Mesodermal cell (in vitro differentiated cells): ENCODE results near the gene AMER2.

Source experiments
- H3K27ac ChIP-seq: 2 replicates; pipeline ENCODE4 v1.7.0; 2013; ENCODE audit warnings: mild to moderate bottlenecking, low read depth, low read length, moderate library complexity; ENCODE audit not compliant: severe bottlenecking
- H3K36me3 ChIP-seq: 2 replicates; pipeline ENCODE4 v1.7.1; 2013; ENCODE audit warnings: mild to moderate bottlenecking, low read length, moderate library complexity; ENCODE audit not compliant: control insufficient read depth, insufficient read depth
- H3K4me1 ChIP-seq: one replicate; pipeline ENCODE4 v1.7.1; 2013; ENCODE audit warnings: mild to moderate bottlenecking, low read length; ENCODE audit not compliant: insufficient read depth, control insufficient read depth, poor library complexity, severe bottlenecking
- H3K4me3 ChIP-seq: 2 replicates; pipeline ENCODE4 v1.7.0; 2013; ENCODE audit warnings: low read length, control low read depth, mild to moderate bottlenecking; ENCODE audit not compliant: insufficient read depth, poor library complexity, severe bottlenecking; ENCODE audit errors: extremely low read depth
- H3K9me3 ChIP-seq: 2 replicates; pipeline ENCODE4 v1.7.1; 2013; ENCODE audit warnings: mild to moderate bottlenecking, low read length, moderate library complexity; ENCODE audit not compliant: control insufficient read depth
- WGBS, 2 experiments: methylation state at CpG; one replicate each; pipeline ENCODE4 v1.1.5; 2013; ENCODE audit warnings: missing lambda C conversion rate in 2 of 2; ENCODE audit not compliant: insufficient coverage in 2 of 2; 5-methylcytosine and 5-hydroxymethylcytosine counted together

The AMER2 gene

GRCh38 chr13:25131881-25132420 is 40.1 kb downstream of the AMER2 start:
- WGBS, 2 experiments, result 63 to 77% methylated on average over 3 to 4 of the region's 6 CpGs
- H3K4me1 ChIP-seq, result peaks cover 3% of the 10 kb centered on the region

DNA sequence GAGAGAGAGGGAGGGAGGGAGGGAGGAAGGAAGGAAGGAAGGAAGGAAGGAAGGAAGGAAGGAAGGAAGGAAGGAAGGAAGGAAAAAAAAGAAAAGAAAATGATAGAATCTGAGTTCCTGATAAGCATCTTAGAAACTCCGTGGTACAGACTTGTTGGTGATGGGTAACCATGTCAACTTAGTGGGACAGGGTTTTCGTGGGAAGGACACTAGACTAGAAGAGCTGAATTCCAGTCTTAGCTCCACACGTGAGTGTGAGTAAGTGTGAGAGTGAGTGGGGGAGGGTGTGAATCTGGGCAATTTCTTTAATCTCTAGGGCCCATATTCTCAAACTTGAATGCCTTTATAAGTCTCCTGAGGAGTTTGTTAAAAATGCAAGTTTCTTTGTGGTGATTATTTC is 41.1 kb downstream of the AMER2 start:
- H3K4me1 ChIP-seq, result no peaks in the 10 kb centered on the region
- WGBS, 2 experiments, result 80 to 92% methylated on average over 1 to 2 of the region's 3 CpGs
- H3K27ac ChIP-seq, result no peak overlapping the region

More at GRCh38 chr13:25131881-25132420, 40.1 kb downstream of the AMER2 start:
- no peaks in the 10 kb centered on the region for H3K36me3 ChIP-seq
- H3K9me3 ChIP-seq, result no peaks in the 10 kb centered on the region
- no peak overlapping the region for H3K4me3 ChIP-seq
- H3K27ac ChIP-seq, result no peak overlapping the region

GRCh38 chr13:25118378-25118905 is 53.6 kb downstream of the AMER2 start:
- no peaks in the 10 kb centered on the region for H3K9me3 ChIP-seq
- no peaks in the 10 kb centered on the region for H3K36me3 ChIP-seq
- WGBS, 2 experiments, result 85 to 96% methylated on average over 4 to 5 of the region's 8 CpGs
- H3K4me3 ChIP-seq, result no peak overlapping the region
- H3K4me1 ChIP-seq, result no peaks in the 10 kb centered on the region
- no peak overlapping the region for H3K27ac ChIP-seq

More for the DNA sequence above, 41.1 kb downstream of the AMER2 start:
- Histone ChIP-seq H3K4me3 (no peak overlapping the region), H3K9me3 (no peaks in the 10 kb centered on the region), H3K36me3 (no peaks in the 10 kb centered on the region)

- Histone ChIP-seq H3K4me1 (no peaks in the 10 kb centered on the region), H3K9me3 (no peaks in the 10 kb centered on the region), H3K36me3 (no peaks in the 10 kb centered on the region), H3K27ac (no peak overlapping the region), H3K4me3 (no peak overlapping the region)
- 87 to 91% methylated on average over 15 to 16 of the region's 16 CpGs for WGBS, 2 experiments
Observed at GRCh38 chr13:25117312-25117711, 54.8 kb downstream of the AMER2 start.

- Histone ChIP-seq H3K9me3 (no peaks in the 10 kb centered on the region), H3K27ac (no peak overlapping the region), H3K4me3 (no peak overlapping the region), H3K36me3 (no peaks in the 10 kb centered on the region), H3K4me1 (no peaks in the 10 kb centered on the region)
- 83 to 100% methylated on average over 1 to 3 of the region's 3 CpGs for WGBS, 2 experiments
Observed at GRCh38 chr13:25116044-25116443, 56.0 kb downstream of the AMER2 start.

GRCh38 chr13:25114220-25114619 is 57.9 kb downstream of the AMER2 start:
- H3K4me3 ChIP-seq, result no peak overlapping the region
- 50% methylated on average over 2 of the region's 3 CpGs; no CpG with 5 or more reads in 1 of the 2 experiments for WGBS, 2 experiments
- no peak overlapping the region for H3K27ac ChIP-seq
- no peaks in the 10 kb centered on the region for H3K36me3 ChIP-seq
- no peaks in the 10 kb centered on the region for H3K9me3 ChIP-seq
- H3K4me1 ChIP-seq, result no peaks in the 10 kb centered on the region

DNA sequence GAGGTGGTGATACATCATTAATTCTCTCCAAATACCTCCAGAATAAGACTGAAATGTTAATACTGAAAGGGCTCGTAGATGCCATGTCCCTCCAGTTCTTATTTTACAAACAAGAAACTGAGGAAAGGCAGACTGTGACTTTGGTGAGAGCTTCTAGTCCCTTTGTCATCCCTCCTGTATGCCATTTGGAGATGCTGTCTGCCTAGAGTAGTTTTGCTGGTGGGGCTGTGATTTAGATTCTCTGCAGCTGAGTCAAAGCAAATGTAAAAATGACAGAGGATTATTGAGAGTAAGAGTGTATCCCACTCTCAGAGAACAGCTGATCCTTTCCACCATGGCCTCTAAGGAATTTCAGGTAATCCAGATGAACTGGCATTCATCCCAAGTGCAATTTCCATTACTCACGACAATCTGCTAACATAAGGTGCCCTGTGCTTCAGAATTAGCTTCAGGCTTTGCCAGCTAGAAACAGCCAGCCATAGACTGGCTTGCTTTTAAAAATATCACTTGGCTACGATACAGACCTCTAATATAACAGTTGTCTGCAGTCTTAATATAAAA is 59.3 kb downstream of the AMER2 start:
- Histone ChIP-seq H3K9me3 (no peaks in the 10 kb centered on the region), H3K27ac (no peak overlapping the region), H3K4me1 (no peaks in the 10 kb centered on the region), H3K4me3 (no peak overlapping the region), H3K36me3 (no peaks in the 10 kb centered on the region)
- WGBS, 2 experiments, result 80 to 86% methylated on average over 1 of the region's 3 CpGs
